Aorta (tissue), 5 donors: ENCODE measurements around the gene MYO1C. TPM values are rescaled to one million over a fixed set of nuclear protein-coding genes. Genes with fewer than 3 reads are reported as not detected.
"Not testable (repeated sequence)": the region's sequence is repeated elsewhere in the genome, so short reads cannot be mapped to it uniquely, and the experiment has no call there.

Experiments
- ATAC-seq: fragments of 200-7000 bp; cut with Tn5 transposase; one replicate; pipeline ENCODE4 v1.9.1; 2022; ENCODE audit warnings: moderate library complexity; ENCODE audit not compliant: low FRiP score
- DNase-seq, 2 donors: peaks; one replicate each; pipeline ENCODE4 v3.0.0-alpha.2; 2020
- H3K27ac ChIP-seq, 2 donors: one replicate each; pipeline ENCODE4 v1.5.1; 2013; ENCODE audit warnings: low read length in 2 of 2, mild to moderate bottlenecking in 2 of 2, moderate library complexity in 2 of 2, control low read depth in 1 of 2, inconsistent platforms in 1 of 2, low read depth in 1 of 2
- H3K27me3 ChIP-seq, 2 donors: one replicate each; pipeline ENCODE4 v1.6.1; 2013; ENCODE audit warnings: control low read depth in 1 of 2, low read length in 1 of 2, mild to moderate bottlenecking in 1 of 2, moderate library complexity in 1 of 2; ENCODE audit not compliant: insufficient read depth in 2 of 2, control insufficient read depth in 1 of 2
- H3K36me3 ChIP-seq, 2 donors: one replicate each; pipeline ENCODE4 v1.6.1; 2013; ENCODE audit warnings: control low read depth in 1 of 2, low read length in 1 of 2, mild to moderate bottlenecking in 1 of 2; ENCODE audit not compliant: insufficient read depth in 2 of 2, control insufficient read depth in 1 of 2
- H3K4me1 ChIP-seq, 2 donors: one replicate each; pipeline ENCODE4 v1.6.1; 2013; ENCODE audit warnings: low read length in 2 of 2, control low read depth in 1 of 2, mild to moderate bottlenecking in 1 of 2, moderate library complexity in 1 of 2; ENCODE audit not compliant: insufficient read depth in 2 of 2, control insufficient read depth in 1 of 2
- H3K4me3 ChIP-seq, 2 donors: one replicate each; pipeline ENCODE4 v1.5.1; 2013; ENCODE audit warnings: low read length in 2 of 2, control low read depth in 1 of 2, mild to moderate bottlenecking in 1 of 2
- H3K9me3 ChIP-seq: one replicate; pipeline ENCODE4 v1.6.1; 2013; ENCODE audit warnings: mild to moderate bottlenecking, low read length; ENCODE audit not compliant: control insufficient read depth
- WGBS, 2 donors: extraction: QIAGEN DNeasy Blood & Tissue Kit; methylation state at CpG; one replicate each; pipeline ENCODE4 v1.1.7; 2013; 5-methylcytosine and 5-hydroxymethylcytosine counted together
- intact Hi-C, 2 donors: fragments of 100-400 bp; cut with DNase I; formaldehyde crosslinking; loops; one replicate each; pipeline versions ENCODE4 v1.14.2 to v1.15.0; 2022
- polyA plus RNA-seq, 2 donors: library from polyadenylated mRNA; stranded (reverse); fragments of 200-250 nt; gene quantifications; one replicate each; pipeline ENCODE4 v1.2.3, GENCODE V29; 2013
- total RNA-seq, 2 donors: library from RNA; stranded (reverse); fragmentation: NEBNext Ultra II Directional; extraction: Animal tissue kit (Norgen Biotek cat#: 25700); gene quantifications; one replicate each; pipeline ENCODE4 v1.2.1, GENCODE V29; 2021
- donor health status: healthy with polysubstance abuse.
- donor health status: Bipolar disorder and iron deficiency.
- donor health status: DM: no; HTN: no; CAD: no.
- donor health status: DM: no; HTN: no; CAD: no.
- donor health status: DM: yes; HTN: yes; CAD: no.

The MYO1C gene
- total and polyA plus RNA-seq, 4 donors: 62.6 to 354 (median 202) TPM

GRCh38 chr17:1462164-1463112, 30.0 kb downstream of the MYO1C start:
- H3K27ac ChIP-seq: no peak overlapping the region
- 90 to 92% methylated on average over 33 of the region's 33 CpGs for WGBS, 2 donors

GRCh38 chr17:1461198-1461944, 31.1 kb downstream of the MYO1C start:
- no peak for DNase-seq
- Histone ChIP-seq H3K36me3 (no peaks in the 10 kb centered on the region), H3K9me3 (no peaks in the 10 kb centered on the region), H3K27me3 (no peaks in the 10 kb centered on the region), H3K27ac (no peak overlapping the region), H3K4me3 (no peak overlapping the region), H3K4me1 (peaks cover 3 to 4% of the 10 kb centered on the region in 2 donors)
- no peak for ATAC-seq
- 92 to 93% methylated on average over 17 to 18 of the region's 18 CpGs for WGBS, 2 donors
- intact Hi-C loops: no loop called here

More at GRCh38 chr17:1462164-1463112, 30.0 kb downstream of the MYO1C start:
- intact Hi-C loops: no loop called here
- ATAC-seq (no peak), DNase-seq (no peak)
- Histone ChIP-seq H3K36me3 (peaks cover 3 to 5% of the 10 kb centered on the region in 2 donors), H3K27me3 (no peaks in the 10 kb centered on the region), H3K4me1 (peaks cover 3 to 4% of the 10 kb centered on the region in 2 donors), H3K9me3 (no peaks in the 10 kb centered on the region), H3K4me3 (no peak overlapping the region)

- peaks cover 3 to 4% of the 10 kb centered on the region in 2 donors for H3K4me1 ChIP-seq
- no peak overlapping the region for H3K4me3 ChIP-seq
- no peaks in the 10 kb centered on the region for H3K36me3 ChIP-seq
- H3K9me3 ChIP-seq: no peaks in the 10 kb centered on the region
- ATAC-seq (peak; percentile 58), DNase-seq (peak; percentile 90 to 94)
- no peaks in the 10 kb centered on the region for H3K27me3 ChIP-seq
- WGBS, 2 donors: 3 to 5% methylated on average over 6 of the region's 6 CpGs
- intact Hi-C loops: no loop called here
- peak overlapping the region in 1 of 2 donors; percentile 58 for H3K27ac ChIP-seq
These were observed 32.3 kb downstream of the MYO1C start for GRCh38 chr17:1460233-1460632.

GRCh38 chr17:1455797-1456599, 36.5 kb downstream of the MYO1C start, which contains the start of gene CRK:
Gene CRK, minus strand, starts transcription at chr17:1456232. Its CDS starts 115 bp downstream, at chr17:1456117.
- Histone ChIP-seq H3K4me3 (peak within 1 kb of the TSS; percentile 74 to 90), H3K9me3 (no peaks in the 10 kb centered on the region), H3K27me3 (no peaks in the 10 kb centered on the region), H3K36me3 (no peaks in the 10 kb centered on the region), H3K27ac (peak within 1 kb of the TSS; percentile 73 to 90), H3K4me1 (peaks cover 3 to 4% of the 10 kb centered on the region in 2 donors)
- WGBS, 2 donors: 0 to 1% methylated on average over 63 to 93 of the region's 93 CpGs
- intact Hi-C loops: loop anchor here (2.0 to 10.0 kb wide), 5 partner anchors 35 to 89 kb away; partner anchors contain the start of genes INPP5K (in 1 of the 2) and YWHAE (in 1 of the 2)
- peak; percentile 98 to 99 for DNase-seq
- peak; percentile 98 for ATAC-seq

- DNase-seq (peak; percentile 76 to 86), ATAC-seq (peak; percentile 67)
- Histone ChIP-seq H3K4me3 (peak overlapping the region; percentile 74 to 90), H3K27me3 (no peaks in the 10 kb centered on the region), H3K9me3 (no peaks in the 10 kb centered on the region), H3K27ac (peak overlapping the region; percentile 73 to 90), H3K36me3 (no peaks in the 10 kb centered on the region), H3K4me1 (peaks cover 3 to 4% of the 10 kb centered on the region in 2 donors)
- WGBS, 2 donors: 0 to 1% methylated on average over 31 of the region's 31 CpGs
- intact Hi-C loops: loop anchor here (2.0 to 10.0 kb wide), 4 partner anchors 51 to 88 kb away; partner anchors contain the start of genes INPP5K (in 1 of the 2) and YWHAE (in 1 of the 2)
These were observed 37.1 kb downstream of the MYO1C start for GRCh38 chr17:1455291-1455796.

- Histone ChIP-seq H3K9me3 (no peaks in the 10 kb centered on the region), H3K27ac (peak overlapping the region in 1 of 2 donors; percentile 47), H3K27me3 (no peaks in the 10 kb centered on the region), H3K36me3 (no peaks in the 10 kb centered on the region), H3K4me1 (no peaks in the 10 kb centered on the region), H3K4me3 (peak overlapping the region; percentile 39 to 90)
- WGBS, 2 donors: 35 to 40% methylated on average over 9 of the region's 9 CpGs
- DNase-seq: no peak
- no peak for ATAC-seq
- intact Hi-C loops: loop anchor here (2.0 to 10.0 kb wide), 3 partner anchors 50 to 87 kb away; partner anchors contain the start of genes INPP5K (in 1 of the 2) and YWHAE (in 1 of the 2)
These were observed 37.9 kb downstream of the MYO1C start for GRCh38 chr17:1454541-1454940.

- H3K27ac ChIP-seq, H3K9me3 ChIP-seq, H3K4me1 ChIP-seq, H3K36me3 ChIP-seq, H3K27me3 ChIP-seq, H3K4me3 ChIP-seq, ATAC-seq: not testable (repeated sequence)
- peak in 1 of 2 donors; percentile 24 for DNase-seq
- WGBS, 2 donors: 93 to 94% methylated on average over 11 of the region's 11 CpGs
- intact Hi-C loops: loop anchor here (2.0 to 10.0 kb wide), 3 partner anchors 49 to 86 kb away; partner anchors contain the start of genes INPP5K (in 1 of the 2) and YWHAE (in 1 of the 2)
These were observed 38.8 kb downstream of the MYO1C start for GRCh38 chr17:1453694-1454093.
